ENCODE data around the gene KLF17. TPM values are rescaled to one million over a fixed set of nuclear protein-coding genes. Genes with fewer than 3 reads are reported as not detected.
A peak's percentile ranks its signal among the peaks of the same experiment; 100 is the strongest.

The KLF17 gene, protein sequence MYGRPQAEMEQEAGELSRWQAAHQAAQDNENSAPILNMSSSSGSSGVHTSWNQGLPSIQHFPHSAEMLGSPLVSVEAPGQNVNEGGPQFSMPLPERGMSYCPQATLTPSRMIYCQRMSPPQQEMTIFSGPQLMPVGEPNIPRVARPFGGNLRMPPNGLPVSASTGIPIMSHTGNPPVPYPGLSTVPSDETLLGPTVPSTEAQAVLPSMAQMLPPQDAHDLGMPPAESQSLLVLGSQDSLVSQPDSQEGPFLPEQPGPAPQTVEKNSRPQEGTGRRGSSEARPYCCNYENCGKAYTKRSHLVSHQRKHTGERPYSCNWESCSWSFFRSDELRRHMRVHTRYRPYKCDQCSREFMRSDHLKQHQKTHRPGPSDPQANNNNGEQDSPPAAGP
- not detected in 2 replicates for total RNA-seq (2014; rRNA removed; shearing (Covaris generic))
- not detected in 2 replicates for polyA plus RNA-seq (2016; fragmentation: Nextera tagmentation; extraction: Ambion mirVana)
- long read RNA-seq, result 0 reads

DNA sequence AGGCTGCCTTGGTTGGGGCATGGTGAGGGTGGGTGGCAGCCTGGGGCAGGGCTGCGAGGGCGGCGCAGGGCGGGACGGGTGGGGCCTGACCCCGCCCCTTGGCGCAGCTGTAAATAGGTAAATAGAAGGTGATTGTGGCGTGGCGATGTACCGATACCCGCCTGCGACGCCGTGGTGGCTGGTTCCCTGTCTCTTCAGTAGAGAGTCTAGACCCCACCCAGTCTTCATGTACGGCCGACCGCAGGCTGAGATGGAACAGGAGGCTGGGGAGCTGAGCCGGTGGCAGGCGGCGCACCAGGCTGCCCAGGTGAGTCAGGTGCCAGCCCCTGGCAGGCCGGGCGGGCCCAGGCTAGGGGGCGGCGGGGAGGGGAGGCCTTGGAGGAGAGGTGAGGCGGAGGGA lies at the start of gene KLF17:
TSS of gene KLF17 (plus strand) at position 140 of the 400 bp plus-strand sequence. CDS start at position 227, 87 bp downstream.
- no peak within 1 kb of the TSS for H3K27ac ChIP-seq (ENCODE audit: low read depth)
- peak within 1 kb of the TSS; percentile 80 for H2AFZ ChIP-seq
- H3K4me1 ChIP-seq (ENCODE audit: insufficient read depth), result peaks cover 6% of the 10 kb centered on the region; the same call in 1 of the 2 replicates
- no peaks in the 10 kb centered on the region for H3F3A ChIP-seq (replicated peaks; ENCODE audit: low read depth)
- H3K79me2 ChIP-seq (replicated peaks; ENCODE audit: insufficient read depth), result no peaks in the 10 kb centered on the region
- ATAC-seq (no peak), DNase-seq (ENCODE audit: low spot score) (no peak)
- no peaks in the 10 kb centered on the region for H3K9me3 Mint-ChIP-seq
- H3K27me3 Mint-ChIP-seq (ENCODE audit: insufficient read depth, low read depth, poor library complexity), result peaks cover 2% of the 10 kb centered on the region
- no peaks in the 10 kb centered on the region for H3K36me3 Mint-ChIP-seq (ENCODE audit: low read depth)
- H3K36me3 ChIP-seq (ENCODE audit: insufficient read depth), result no peaks in the 10 kb centered on the region
- no peaks in the 10 kb centered on the region for H4K20me1 ChIP-seq (replicated peaks; ENCODE audit: insufficient read depth)
- H3K9me2 ChIP-seq (ENCODE audit: insufficient read depth), result 0 out of 2 replicates have a peak, but pooled peaks cover 8% of the 10 kb centered on the region
- H3K4me3 ChIP-seq, result no peak within 1 kb of the TSS
- no peaks in the 10 kb centered on the region for H3K27me3 ChIP-seq (ENCODE audit: insufficient read depth)
- TF ChIP-seq STAT1 (IDR thresholded peaks at IDR 0.05; ENCODE audit: unreplicated experiment), result no peak
- TF ChIP-seq NANOG (IDR thresholded peaks at IDR 0.05; ENCODE audit: borderline replicate concordance), result no peak
- no peak for TF ChIP-seq ZNF331 (CRISPR knock-in tag; IDR thresholded peaks at IDR 0.05; ENCODE audit: low read depth)
- TF ChIP-seq, protein P1, sequence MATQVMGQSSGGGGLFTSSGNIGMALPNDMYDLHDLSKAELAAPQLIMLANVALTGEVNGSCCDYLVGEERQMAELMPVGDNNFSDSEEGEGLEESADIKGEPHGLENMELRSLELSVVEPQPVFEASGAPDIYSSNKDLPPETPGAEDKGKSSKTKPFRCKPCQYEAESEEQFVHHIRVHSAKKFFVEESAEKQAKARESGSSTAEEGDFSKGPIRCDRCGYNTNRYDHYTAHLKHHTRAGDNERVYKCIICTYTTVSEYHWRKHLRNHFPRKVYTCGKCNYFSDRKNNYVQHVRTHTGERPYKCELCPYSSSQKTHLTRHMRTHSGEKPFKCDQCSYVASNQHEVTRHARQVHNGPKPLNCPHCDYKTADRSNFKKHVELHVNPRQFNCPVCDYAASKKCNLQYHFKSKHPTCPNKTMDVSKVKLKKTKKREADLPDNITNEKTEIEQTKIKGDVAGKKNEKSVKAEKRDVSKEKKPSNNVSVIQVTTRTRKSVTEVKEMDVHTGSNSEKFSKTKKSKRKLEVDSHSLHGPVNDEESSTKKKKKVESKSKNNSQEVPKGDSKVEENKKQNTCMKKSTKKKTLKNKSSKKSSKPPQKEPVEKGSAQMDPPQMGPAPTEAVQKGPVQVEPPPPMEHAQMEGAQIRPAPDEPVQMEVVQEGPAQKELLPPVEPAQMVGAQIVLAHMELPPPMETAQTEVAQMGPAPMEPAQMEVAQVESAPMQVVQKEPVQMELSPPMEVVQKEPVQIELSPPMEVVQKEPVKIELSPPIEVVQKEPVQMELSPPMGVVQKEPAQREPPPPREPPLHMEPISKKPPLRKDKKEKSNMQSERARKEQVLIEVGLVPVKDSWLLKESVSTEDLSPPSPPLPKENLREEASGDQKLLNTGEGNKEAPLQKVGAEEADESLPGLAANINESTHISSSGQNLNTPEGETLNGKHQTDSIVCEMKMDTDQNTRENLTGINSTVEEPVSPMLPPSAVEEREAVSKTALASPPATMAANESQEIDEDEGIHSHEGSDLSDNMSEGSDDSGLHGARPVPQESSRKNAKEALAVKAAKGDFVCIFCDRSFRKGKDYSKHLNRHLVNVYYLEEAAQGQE (IDR thresholded peaks at IDR 0.05; ENCODE audit: unreplicated experiment), result no peak
- TF ChIP-seq POLR2AphosphoS5 (IDR thresholded peaks at IDR 0.05; ENCODE audit: low read depth), result no peak
- TF ChIP-seq, protein P2, sequence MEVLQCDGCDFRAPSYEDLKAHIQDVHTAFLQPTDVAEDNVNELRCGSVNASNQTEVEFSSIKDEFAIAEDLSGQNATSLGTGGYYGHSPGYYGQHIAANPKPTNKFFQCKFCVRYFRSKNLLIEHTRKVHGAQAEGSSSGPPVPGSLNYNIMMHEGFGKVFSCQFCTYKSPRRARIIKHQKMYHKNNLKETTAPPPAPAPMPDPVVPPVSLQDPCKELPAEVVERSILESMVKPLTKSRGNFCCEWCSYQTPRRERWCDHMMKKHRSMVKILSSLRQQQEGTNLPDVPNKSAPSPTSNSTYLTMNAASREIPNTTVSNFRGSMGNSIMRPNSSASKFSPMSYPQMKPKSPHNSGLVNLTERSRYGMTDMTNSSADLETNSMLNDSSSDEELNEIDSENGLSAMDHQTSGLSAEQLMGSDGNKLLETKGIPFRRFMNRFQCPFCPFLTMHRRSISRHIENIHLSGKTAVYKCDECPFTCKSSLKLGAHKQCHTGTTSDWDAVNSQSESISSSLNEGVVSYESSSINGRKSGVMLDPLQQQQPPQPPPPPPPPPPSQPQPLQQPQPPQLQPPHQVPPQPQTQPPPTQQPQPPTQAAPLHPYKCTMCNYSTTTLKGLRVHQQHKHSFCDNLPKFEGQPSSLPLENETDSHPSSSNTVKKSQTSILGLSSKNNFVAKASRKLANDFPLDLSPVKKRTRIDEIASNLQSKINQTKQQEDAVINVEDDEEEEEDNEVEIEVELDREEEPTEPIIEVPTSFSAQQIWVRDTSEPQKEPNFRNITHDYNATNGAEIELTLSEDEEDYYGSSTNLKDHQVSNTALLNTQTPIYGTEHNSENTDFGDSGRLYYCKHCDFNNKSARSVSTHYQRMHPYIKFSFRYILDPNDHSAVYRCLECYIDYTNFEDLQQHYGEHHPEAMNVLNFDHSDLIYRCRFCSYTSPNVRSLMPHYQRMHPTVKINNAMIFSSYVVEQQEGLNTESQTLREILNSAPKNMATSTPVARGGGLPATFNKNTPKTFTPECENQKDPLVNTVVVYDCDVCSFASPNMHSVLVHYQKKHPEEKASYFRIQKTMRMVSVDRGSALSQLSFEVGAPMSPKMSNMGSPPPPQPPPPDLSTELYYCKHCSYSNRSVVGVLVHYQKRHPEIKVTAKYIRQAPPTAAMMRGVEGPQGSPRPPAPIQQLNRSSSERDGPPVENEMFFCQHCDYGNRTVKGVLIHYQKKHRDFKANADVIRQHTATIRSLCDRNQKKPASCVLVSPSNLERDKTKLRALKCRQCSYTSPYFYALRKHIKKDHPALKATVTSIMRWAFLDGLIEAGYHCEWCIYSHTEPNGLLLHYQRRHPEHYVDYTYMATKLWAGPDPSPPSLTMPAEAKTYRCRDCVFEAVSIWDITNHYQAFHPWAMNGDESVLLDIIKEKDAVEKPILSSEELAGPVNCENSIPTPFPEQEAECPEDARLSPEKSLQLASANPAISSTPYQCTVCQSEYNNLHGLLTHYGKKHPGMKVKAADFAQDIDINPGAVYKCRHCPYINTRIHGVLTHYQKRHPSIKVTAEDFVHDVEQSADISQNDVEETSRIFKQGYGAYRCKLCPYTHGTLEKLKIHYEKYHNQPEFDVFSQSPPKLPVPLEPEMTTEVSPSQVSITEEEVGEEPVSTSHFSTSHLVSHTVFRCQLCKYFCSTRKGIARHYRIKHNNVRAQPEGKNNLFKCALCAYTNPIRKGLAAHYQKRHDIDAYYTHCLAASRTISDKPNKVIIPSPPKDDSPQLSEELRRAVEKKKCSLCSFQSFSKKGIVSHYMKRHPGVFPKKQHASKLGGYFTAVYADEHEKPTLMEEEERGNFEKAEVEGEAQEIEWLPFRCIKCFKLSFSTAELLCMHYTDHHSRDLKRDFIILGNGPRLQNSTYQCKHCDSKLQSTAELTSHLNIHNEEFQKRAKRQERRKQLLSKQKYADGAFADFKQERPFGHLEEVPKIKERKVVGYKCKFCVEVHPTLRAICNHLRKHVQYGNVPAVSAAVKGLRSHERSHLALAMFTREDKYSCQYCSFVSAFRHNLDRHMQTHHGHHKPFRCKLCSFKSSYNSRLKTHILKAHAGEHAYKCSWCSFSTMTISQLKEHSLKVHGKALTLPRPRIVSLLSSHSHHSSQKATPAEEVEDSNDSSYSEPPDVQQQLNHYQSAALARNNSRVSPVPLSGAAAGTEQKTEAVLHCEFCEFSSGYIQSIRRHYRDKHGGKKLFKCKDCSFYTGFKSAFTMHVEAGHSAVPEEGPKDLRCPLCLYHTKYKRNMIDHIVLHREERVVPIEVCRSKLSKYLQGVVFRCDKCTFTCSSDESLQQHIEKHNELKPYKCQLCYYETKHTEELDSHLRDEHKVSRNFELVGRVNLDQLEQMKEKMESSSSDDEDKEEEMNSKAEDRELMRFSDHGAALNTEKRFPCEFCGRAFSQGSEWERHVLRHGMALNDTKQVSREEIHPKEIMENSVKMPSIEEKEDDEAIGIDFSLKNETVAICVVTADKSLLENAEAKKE (CRISPR knock-in tag; IDR thresholded peaks at IDR 0.05), result no peak
- TF ChIP-seq CREB1 (CRISPR knock-in tag; IDR thresholded peaks at IDR 0.05; ENCODE audit: low read depth), result no peak
- no peak for TF ChIP-seq ZNF114 (CRISPR knock-in tag; IDR thresholded peaks at IDR 0.05)
- TF ChIP-seq, protein P3, sequence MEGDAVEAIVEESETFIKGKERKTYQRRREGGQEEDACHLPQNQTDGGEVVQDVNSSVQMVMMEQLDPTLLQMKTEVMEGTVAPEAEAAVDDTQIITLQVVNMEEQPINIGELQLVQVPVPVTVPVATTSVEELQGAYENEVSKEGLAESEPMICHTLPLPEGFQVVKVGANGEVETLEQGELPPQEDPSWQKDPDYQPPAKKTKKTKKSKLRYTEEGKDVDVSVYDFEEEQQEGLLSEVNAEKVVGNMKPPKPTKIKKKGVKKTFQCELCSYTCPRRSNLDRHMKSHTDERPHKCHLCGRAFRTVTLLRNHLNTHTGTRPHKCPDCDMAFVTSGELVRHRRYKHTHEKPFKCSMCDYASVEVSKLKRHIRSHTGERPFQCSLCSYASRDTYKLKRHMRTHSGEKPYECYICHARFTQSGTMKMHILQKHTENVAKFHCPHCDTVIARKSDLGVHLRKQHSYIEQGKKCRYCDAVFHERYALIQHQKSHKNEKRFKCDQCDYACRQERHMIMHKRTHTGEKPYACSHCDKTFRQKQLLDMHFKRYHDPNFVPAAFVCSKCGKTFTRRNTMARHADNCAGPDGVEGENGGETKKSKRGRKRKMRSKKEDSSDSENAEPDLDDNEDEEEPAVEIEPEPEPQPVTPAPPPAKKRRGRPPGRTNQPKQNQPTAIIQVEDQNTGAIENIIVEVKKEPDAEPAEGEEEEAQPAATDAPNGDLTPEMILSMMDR (conservative IDR thresholded peaks at IDR 0.05; ENCODE audit: low read depth in 2 of 2), result no peak
- TF ChIP-seq, protein P4, sequence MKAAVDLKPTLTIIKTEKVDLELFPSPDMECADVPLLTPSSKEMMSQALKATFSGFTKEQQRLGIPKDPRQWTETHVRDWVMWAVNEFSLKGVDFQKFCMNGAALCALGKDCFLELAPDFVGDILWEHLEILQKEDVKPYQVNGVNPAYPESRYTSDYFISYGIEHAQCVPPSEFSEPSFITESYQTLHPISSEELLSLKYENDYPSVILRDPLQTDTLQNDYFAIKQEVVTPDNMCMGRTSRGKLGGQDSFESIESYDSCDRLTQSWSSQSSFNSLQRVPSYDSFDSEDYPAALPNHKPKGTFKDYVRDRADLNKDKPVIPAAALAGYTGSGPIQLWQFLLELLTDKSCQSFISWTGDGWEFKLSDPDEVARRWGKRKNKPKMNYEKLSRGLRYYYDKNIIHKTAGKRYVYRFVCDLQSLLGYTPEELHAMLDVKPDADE (IDR thresholded peaks at IDR 0.05), result no peak
- TF ChIP-seq JUNB (IDR thresholded peaks at IDR 0.05; ENCODE audit: unreplicated experiment), result no peak
- no peak for TF ChIP-seq EZH2 (IDR thresholded peaks at IDR 0.05; ENCODE audit: low read depth, unreplicated experiment)
- TF ChIP-seq EZH2phosphoT487 (IDR thresholded peaks at IDR 0.05; ENCODE audit: unreplicated experiment), result no peak
- H3K27ac Mint-ChIP-seq, result no peak within 1 kb of the TSS
- no peak within 1 kb of the TSS for H3K4me3 Mint-ChIP-seq
- no peak within 1 kb of the TSS for H3K4me2 ChIP-seq
- H3K4me1 Mint-ChIP-seq, result peaks cover 12% of the 10 kb centered on the region; the same call in 2 of the 3 replicates

All from GM23338 (cell line).